Measurements from ENCODE around the gene PACS1. TPM values are rescaled to one million over a fixed set of nuclear protein-coding genes. Genes with fewer than 3 reads are reported as not detected.
A peak's percentile ranks its signal among the peaks of the same experiment; 100 is the strongest.

The PACS1 gene
- total RNA-seq, 1 experiment from 2014 or later = 13.0 TPM

DNA sequence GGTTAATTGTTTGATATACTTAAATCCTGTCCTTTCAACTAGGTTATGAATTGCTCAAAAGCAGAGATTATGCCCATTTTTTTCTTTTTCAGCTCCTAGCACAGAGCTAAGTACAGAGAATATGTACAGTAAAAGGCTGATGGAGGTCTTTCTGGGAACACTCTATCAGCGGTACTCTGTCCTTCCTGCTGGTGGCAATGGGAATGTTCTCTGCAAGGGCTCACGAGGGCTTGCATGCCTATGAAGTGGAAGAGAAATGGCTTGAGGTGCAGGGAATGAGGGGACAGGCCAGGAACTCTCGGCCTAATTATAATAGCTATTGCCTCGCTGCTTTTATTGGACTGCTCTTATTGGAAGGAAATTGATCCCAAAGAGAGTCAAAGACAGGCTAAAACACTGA lies 114.7 kb downstream of the PACS1 start:
- no peak for DNase-seq (ENCODE audit: low read depth)

DNA sequence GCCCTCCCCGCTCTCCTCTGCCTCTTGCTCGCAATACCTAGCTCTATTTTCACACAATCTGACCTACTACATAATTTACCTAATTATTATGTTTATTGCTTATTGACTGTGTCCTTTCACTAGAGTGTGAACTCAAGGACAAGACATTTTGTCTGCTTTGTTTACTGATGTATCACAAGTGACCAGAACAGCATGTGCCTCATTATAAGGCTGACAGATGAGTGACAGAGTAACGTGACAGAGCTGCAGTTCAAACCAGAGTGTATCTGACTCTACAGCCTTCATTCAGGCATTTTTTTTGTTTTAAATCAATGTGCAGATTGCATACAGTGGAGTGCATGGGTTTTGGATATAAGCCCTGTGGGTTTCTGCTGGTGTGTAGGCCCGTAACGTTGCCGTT lies 116.4 kb downstream of the PACS1 start:
- no peak for DNase-seq (ENCODE audit: low read depth)

DNA sequence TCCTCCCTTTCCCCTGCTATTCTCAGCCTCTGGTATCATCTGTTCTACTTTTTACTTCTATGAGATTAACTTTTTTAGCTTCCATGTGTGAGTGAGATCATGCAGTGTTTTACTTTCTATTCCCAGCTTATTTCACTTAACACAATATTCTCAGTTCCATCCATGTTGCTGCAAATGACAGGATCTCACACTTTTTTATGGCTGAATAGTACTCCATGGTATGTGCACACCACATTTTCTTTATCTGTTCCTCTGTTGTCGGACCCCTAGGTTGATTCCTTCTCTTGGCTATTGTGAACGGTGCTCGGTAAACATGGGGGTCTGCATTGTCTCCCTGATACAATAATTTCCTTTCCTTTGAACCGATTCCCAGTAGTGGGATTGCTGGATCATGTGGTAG lies 117.4 kb downstream of the PACS1 start:
- DNase-seq (ENCODE audit: low read depth) = no peak

- peak; percentile 60 for DNase-seq (ENCODE audit: low read depth)
Observed at GRCh38 chr11:66188580-66188979, 118.5 kb downstream of the PACS1 start.

GRCh38 chr11:66189031-66189745 lies 119.1 kb downstream of the PACS1 start:
- DNase-seq (ENCODE audit: low read depth) = no peak

DNA sequence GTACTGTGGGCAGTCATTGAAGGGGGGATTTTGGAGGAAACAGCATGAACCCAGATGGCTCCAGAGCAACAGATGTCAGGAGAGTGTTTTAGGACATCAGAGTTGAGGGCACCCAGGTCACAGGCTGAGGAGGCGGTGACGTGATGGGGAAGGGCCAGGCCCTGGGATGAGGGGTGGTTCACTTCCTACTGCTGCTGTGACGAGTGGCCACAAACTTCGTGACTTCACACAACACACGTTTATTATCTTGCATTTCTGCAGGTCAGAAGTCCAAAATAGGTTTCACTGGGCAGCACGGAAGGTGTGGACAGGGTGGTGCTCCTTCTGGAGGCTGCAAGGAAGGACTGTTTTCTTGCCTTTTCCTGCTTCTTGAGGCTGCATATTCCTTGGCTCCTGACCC lies 120.7 kb downstream of the PACS1 start:
- no peak for DNase-seq (ENCODE audit: low read depth)

- no peak for DNase-seq (ENCODE audit: low read depth)
Observed at GRCh38 chr11:66192181-66192863, 122.2 kb downstream of the PACS1 start.

GRCh38 chr11:66194391-66194790 lies 124.3 kb downstream of the PACS1 start:
- no peak for DNase-seq (ENCODE audit: low read depth)

DNA sequence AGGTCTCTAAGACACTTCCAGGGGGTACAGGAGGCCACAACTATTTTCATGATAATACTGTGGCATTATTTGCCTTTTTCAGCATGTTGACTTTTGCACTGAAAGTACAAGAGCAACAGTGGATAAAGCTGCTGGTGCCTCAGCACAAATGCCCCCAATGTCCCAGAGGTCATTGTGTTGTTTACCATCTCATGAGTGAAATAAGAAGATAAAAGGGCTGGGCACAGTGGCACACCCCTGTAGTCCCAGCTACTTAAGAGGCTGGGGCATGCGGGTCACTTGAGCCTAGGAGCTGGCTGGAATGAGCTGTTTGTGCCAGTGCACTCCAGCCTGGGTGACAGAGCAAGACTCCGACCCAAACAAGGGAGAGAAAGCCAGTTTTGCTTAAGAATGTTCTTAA lies 125.8 kb downstream of the PACS1 start:
- DNase-seq (ENCODE audit: low read depth) = no peak

- no peak for DNase-seq (ENCODE audit: low read depth)
Observed at GRCh38 chr11:66203847-66204246, 133.8 kb downstream of the PACS1 start.

DNA sequence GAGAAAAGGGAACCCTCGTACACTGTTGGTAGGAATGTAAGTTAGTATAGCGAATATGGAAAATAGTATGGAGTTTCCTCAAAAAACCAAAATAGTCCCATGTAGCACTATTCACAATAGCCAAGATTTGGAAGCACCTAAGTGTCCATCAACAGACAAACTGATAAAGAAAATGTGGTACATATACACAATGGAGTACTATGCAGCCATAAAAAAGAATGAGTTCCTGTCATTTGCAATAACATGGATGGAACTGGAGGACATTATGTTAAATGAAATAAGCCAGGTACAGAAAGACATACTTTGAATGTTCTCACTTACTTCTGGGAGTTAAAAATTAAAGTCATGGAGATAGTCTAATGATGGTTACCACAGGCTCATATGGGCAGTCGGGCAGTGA lies 134.3 kb downstream of the PACS1 start:
- DNase-seq (ENCODE audit: low read depth) = no peak

GRCh38 chr11:66207816-66208215 lies 137.7 kb downstream of the PACS1 start:
- DNase-seq (ENCODE audit: low read depth) = no peak

GRCh38 chr11:66211100-66211499 lies 141.0 kb downstream of the PACS1 start:
- no peak for DNase-seq (ENCODE audit: low read depth)

- no peak for DNase-seq (ENCODE audit: low read depth)
Observed at GRCh38 chr11:66216911-66217310, 146.8 kb downstream of the PACS1 start.

- DNase-seq (ENCODE audit: low read depth) = no peak
Observed at GRCh38 chr11:66218036-66218435, 148.0 kb downstream of the PACS1 start.

DNA sequence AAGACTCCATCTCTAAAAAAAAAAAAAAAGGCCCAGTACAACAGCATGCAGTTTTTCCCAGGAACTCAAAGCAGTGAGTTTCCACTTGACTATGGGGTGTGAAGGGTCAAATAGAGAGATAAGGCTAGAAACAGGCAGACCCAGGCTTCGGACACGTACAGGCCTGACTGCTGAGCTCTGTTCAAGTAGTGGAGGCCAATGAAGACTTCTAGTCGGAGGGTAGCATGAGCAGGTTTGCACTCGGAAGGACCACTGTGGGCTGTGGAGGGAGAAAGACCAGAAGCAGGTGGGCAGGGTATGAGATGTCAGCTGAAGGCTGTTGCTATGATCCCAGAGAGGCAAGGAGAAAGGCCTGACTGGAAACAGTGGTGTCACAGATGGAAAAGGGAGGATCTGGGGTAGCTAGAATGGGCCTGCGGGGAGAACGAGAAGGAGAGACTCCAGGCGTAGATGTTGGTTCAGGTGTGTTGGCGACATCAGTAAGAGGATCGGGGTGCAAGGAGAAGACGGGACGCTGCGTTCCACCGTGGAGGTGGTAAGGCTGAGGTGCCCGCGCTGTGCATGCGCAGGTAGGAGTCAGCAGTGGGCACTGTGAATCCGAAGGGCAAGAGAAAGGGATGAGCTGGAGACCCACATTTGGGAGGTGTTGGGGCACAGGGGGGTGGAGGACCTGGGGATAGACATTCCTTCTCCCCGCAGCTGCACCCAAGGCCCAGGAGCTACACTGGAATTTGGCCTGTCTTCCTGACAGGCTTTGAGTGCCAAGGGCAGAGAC lies 149.0 kb downstream of the PACS1 start:
- DNase-seq (ENCODE audit: low read depth) = no peak

DNA sequence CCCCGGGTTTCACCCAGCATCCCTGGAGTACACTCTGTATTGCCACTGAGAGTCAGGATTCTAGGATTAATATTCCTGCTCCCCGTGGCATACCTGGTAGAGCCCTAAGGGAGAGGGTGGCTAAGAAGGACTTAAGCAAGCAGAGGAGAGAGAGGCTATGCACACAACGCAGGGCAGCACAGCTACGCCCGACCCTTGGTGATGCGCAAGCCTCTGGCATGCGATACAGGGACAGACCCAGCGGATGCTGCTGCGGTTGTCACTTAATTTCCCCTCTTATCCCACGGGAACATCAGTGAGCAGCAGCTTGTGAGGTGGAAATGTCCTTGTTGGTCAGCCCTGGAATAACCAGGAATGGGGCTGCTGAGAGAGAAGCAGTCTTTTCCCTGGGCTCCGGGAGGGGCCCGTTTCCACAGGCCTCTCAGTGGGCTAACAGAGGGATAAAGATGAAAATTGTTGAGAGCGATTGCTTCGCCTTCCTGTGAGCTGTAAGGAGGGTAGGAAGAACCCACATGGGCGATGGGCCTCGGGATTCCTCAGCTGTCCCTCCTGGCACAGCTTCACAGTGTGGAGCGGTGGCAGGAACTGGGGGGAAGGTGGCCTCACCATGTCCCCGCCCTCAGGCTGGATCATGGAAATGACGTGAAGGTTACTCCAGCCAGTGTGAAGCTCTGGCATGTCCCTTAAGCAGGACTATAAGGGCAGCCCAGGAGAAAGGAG lies 149.9 kb downstream of the PACS1 start:
- no peak for DNase-seq (ENCODE audit: low read depth)

GRCh38 chr11:66220566-66220935 lies 150.5 kb downstream of the PACS1 start:
- DNase-seq (ENCODE audit: low read depth) = no peak

DNA sequence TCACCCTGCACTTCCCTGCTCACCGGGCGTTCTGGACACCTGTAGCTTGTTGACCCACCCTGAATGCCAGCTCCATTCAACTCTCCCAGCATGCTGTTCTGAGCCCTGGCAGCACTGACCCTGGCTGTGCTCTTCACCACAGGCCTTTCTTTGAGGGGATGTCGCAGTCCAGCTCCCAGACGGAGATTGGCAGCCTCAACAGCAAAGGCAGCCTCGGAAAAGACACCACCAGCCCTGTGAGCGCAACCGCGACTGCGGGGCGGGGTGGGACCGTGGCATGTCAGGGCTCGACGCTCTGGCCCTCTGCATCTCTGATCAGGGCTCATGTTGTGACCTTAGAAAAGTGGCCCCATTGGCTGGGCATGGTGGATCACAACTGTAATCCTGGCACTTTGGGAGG lies 150.9 kb downstream of the PACS1 start:
- DNase-seq (ENCODE audit: low read depth) = no peak

DNA sequence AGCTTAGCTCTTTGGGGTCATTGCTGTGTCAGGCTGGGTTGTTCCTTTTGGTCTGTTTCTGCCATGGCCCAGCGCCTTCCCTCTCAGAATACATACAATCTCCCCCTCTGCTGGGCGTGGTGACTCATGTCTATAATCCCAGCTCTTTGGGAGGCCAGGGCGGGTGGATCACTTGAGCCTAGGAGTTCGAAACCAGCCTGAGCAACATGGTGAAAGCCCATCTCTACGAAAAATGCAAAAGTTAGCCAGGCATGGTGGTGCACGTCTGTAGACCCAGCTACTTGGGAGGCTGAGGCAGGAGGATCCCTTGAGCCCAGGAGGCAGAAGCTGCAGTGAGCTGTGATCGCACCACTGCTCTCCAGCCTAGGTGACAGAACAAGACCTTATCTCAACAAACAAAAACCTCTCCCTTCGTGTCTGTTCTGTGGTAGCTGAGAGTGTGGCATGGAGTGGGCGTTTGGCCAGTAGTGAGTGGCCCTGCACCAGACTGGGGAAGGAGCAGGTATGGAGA lies 151.7 kb downstream of the PACS1 start:
- peak; percentile 29 for DNase-seq (ENCODE audit: low read depth)

DNA sequence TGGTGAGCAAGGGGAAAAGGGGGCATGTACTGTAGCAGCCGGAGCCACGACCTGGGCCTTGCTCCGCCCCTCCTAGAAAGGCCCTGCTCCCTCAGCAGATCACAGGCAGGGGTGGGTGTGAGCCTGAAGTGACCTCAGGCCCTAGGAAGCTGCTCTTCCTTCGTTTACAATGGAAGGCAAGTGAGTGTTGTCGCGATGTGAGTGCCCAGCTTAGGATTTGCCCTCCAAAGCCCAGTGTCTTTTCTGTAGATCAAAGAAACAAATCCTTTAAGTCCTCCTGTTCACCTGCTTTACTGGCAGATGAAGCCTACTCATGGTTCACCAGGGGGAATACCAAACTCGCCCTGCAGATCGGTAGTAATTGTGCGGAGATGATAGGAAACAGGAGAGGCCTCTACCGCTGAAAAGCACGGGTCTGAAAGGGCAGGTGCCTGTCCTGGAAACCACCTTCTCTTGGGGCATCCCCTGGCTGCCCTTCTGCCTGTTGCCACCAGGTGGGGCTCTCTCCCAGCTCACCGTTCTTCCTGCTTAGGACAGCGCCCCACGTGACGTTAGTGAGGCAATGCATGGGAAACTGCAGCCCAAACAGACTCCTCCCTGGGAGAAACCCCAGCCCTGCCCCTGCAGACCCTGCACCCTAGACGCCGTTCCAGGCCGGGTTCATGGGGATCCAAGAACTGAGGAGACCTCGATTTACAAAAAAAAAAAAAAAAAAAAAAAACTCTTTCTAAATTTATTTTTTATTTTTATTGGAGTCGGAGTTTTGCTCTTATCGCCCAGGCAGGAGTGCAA lies 152.5 kb downstream of the PACS1 start:
- DNase-seq (ENCODE audit: low read depth) = peak; percentile 90
